GM21381 (cell line): ENCODE measurements around the gene NUCB1.
"Not testable (repeated sequence)": the region's sequence is repeated elsewhere in the genome, so short reads cannot be mapped to it uniquely, and the experiment has no call there.

ENCODE experiments used
- ATAC-seq: cut with Tn5 transposase; IDR thresholded peaks from one replicate; pipeline ENCODE4 v1.9.1; 2021; ENCODE audit warnings: mild to moderate bottlenecking, moderate library complexity; ENCODE audit not compliant: unreplicated experiment

NUCB1 gene

GRCh38 chr19:48899781-48900476 is at the start of gene NUCB1:
NUCB1 (plus strand) TSS chr19:48900312; CDS start chr19:48900797, 485 bp downstream.
- peak; percentile 84 for ATAC-seq

GRCh38 chr19:48852292-48852691 is 47.8 kb upstream of the NUCB1 start:
- no peak for ATAC-seq

- no peak for ATAC-seq
Observed at GRCh38 chr19:48853483-48853882, 46.6 kb upstream of the NUCB1 start.

GRCh38 chr19:48854103-48854502 is 46.0 kb upstream of the NUCB1 start:
- ATAC-seq: no peak

GRCh38 chr19:48856921-48857320 is 43.2 kb upstream of the NUCB1 start:
- ATAC-seq: no peak

- no peak for ATAC-seq
Observed at GRCh38 chr19:48858984-48859710, 41.0 kb upstream of the NUCB1 start.

GRCh38 chr19:48859711-48860572 is 40.2 kb upstream of the NUCB1 start:
- peak; percentile 64 for ATAC-seq

GRCh38 chr19:48861313-48861712 is 38.8 kb upstream of the NUCB1 start:
- no peak for ATAC-seq

GRCh38 chr19:48862827-48863226 is 37.3 kb upstream of the NUCB1 start:
- ATAC-seq: no peak

- ATAC-seq: no peak
Observed at GRCh38 chr19:48866692-48867091, 33.4 kb upstream of the NUCB1 start.

- ATAC-seq: no peak
Observed at GRCh38 chr19:48867123-48867745, 32.9 kb upstream of the NUCB1 start.

GRCh38 chr19:48867746-48868113 is 32.4 kb upstream of the NUCB1 start:
- no peak for ATAC-seq

GRCh38 chr19:48868114-48868886 is 31.8 kb upstream of the NUCB1 start, which contains the start of gene PLEKHA4:
PLEKHA4 (minus strand) TSS chr19:48868617; CDS start chr19:48867620, 997 bp downstream.
- no peak for ATAC-seq

GRCh38 chr19:48870048-48870447 is 30.1 kb upstream of the NUCB1 start:
- ATAC-seq: no peak

- ATAC-seq: not testable (repeated sequence)
Observed at GRCh38 chr19:48871471-48872181, 28.5 kb upstream of the NUCB1 start.

- ATAC-seq: peak; percentile 43
Observed at GRCh38 chr19:48872182-48872883, 27.8 kb upstream of the NUCB1 start, which contains the start of gene PPP1R15A. PPP1R15A (plus strand) TSS chr19:48872421; CDS start chr19:48873234, 813 bp downstream.

- ATAC-seq: no peak
Observed at GRCh38 chr19:48872884-48873475, 27.1 kb upstream of the NUCB1 start.
